HG03064 (cell line): ENCODE results near the gene SETD4.

ENCODE experiments used
- ATAC-seq: cut with Tn5 transposase; IDR thresholded peaks from one replicate; pipeline ENCODE4 v1.9.1; 2021; ENCODE audit warnings: low read depth; ENCODE audit not compliant: unreplicated experiment

SETD4 gene

GRCh38 chr21:36048357-36048756, 12.0 kb downstream of the SETD4 start:
- ATAC-seq = no peak

GRCh38 chr21:36047139-36047538, 13.2 kb downstream of the SETD4 start:
- no peak for ATAC-seq

- no peak for ATAC-seq
Measured at GRCh38 chr21:36045993-36046392, 14.3 kb downstream of the SETD4 start.

GRCh38 chr21:36044056-36044455, 16.3 kb downstream of the SETD4 start:
- ATAC-seq = no peak

GRCh38 chr21:36041910-36042309, 18.4 kb downstream of the SETD4 start:
- no peak for ATAC-seq

DNA sequence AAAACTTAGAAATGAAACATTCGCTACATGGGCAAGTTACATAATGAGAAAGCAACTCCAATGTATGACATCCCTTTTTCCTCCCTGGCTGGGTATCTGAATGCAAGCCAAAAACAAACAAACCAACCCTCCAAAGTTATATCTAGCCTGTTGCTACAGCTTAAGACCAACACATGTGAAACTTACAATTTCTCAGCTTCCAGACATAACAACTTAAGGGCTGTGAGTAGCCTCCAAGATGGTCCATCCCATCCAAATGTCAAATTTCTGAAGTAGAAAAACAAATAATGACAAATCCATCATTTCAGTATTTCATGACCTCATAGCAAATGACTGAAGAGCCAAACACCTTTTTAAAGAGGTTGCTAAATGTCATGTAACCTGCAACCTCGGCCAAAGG, 19.9 kb downstream of the SETD4 start:
- ATAC-seq = no peak

DNA sequence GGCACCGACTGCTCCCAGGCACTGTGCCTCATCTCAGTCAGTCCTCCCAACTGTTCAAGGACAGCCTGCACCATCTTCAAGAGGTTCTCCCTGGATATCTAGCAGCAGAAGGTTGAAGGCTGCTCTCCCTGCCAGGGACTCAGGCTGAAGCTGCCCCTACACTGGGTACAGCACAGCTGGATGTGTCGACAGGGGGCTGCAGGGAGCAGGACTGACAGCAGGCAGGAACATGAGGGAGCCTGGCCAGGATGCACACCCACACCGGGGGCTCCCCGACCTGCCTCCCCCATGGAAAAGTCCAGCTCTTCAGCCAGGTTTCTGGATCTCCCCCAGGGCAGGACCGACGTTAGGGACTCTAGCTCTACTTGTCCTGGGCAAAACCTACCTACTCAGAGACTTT, 20.5 kb downstream of the SETD4 start:
- ATAC-seq = no peak

DNA sequence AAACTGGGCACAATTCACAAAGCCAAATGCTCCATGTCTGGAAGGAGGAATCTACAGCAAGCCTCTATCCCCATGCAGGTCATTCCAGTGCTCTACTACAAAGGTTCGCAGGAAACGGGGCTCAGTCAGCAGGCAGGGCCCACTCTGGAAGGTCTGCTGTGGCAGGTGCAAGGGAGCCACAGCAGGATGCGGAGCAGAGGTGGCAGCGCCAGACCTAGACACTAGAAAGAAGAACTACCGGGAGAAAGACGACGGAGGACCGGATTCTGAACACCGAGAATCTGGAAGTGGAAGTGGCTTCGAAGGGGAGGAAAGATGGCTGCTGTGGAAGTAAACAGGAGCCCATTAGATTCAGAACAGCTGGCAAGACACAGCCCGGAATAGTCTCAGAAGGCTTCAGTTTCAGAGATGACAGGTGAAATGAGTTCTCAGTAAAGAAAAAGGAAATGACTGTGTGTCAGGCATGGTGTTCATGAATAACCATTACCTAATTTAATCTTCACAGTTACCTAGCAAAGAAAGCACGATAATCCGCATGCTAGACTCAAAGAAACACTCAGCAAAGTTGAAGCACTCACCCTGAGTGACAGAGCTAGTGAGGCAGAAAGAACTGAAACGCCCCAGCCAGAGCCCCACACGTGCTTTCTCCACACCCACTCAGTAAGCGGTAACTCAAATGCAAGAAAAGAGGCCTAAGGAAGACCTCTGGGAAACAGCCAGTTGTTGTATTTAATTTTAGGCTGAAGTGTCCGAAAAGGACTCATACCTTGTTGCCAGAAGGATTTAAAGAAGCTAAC, 21.4 kb downstream of the SETD4 start:
- ATAC-seq = no peak

DNA sequence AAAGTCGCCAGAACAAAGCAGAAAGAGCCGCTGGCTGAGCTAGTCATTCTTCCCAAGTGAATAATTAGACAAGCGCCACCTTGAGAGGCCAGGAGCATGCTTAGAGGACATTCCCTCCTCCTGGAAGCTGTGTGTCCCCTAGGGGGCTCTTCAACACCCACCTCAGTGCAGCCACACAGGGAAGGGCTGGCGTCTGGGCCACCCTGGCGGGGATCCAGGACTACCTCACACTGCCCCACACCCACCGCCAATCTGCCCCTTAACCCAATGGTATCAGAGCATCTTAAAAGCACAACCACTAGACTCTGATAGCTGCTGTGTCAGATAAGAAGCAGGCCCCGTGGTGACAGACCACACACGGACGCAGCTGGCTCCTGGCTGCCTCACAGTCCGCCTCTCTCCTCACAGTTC, 24.9 kb downstream of the SETD4 start:
- ATAC-seq = no peak

- no peak for ATAC-seq
Measured at GRCh38 chr21:36034211-36034913, 26.0 kb downstream of the SETD4 start.

DNA sequence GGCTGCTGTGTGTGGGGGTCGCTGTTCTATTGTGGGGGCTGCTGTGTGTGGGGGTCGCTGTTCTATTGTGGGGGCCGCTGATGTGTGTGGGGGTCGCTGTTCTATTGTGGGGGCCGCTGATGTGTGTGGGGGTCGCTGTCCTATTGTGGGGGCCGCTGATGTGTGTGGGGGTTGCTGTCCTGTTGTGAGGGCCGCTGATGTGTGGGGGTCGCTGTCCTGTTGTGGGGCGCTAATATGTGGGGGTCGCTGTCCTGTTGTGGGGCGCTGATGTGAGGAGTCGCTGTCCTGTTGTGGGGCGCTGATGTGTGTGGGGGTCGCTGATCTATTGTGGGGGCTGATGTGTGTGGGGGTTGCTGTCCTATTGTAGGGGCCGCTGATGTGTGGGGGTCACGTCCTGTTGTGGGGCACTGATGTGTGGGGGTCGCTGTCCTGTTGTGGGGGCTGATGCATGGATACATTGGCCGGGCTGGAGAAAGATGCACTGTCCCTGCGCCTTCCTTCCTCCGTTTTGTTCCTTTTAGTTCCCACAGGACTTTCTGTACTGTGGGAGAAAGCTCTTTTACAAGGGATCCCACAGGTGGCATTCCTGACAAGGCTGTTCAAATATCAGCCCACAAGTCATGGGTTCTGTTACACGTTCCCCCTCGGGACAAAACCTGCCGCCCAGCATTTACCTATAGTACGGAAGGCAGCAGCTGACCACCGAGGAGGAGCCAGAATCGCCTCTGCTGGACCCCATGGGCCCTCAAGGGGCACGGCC, 27.5 kb downstream of the SETD4 start:
- no peak for ATAC-seq

DNA sequence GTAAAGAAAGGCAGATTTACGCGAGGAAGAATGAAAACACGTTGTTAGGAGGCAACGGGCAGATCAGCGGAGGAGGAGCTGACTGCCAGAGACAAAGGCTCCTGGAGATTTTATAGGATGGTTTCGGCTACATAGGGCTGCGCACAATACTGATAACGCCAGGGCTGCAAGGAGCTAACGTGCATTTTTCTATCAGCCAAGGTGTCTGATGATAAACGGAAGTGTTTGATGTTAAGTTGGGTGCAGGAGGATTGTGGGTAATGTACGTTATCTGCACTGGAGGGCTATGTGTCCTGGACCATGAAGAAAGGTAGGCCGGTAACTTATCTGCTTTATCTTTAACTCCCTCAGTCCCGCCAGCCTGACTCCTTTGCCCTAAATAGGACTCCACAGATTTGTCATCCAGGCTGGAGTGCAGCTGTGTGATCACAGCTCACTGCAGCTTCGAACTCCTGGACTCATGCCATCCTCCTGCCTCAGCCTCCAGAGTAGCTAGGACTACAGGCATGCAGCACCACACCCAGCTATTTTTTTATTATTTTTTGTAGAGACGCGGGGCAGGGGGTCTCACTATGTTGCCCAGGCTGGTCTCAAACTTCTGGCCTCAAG, 29.6 kb downstream of the SETD4 start:
- no peak for ATAC-seq

DNA sequence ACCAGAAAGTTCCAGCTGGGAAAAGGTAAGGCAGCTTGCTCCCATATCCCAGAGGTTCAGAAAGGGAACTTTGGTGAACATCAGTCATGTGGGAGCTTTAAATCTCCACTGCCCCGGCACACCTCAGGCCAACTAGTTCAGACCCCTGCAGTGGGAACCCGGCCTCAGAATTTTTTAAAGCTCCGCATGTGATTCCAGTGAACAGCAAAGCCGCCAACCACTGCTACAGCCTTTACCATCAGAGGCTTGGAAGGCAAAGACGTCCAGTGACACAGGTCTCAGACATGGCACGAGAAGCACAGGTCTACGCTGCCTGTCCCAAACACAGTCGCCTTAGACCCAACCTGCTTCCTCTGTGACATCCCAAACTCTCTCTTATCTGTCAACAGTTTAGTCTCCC, 31.0 kb downstream of the SETD4 start:
- ATAC-seq = no peak

- ATAC-seq = no peak
Measured at GRCh38 chr21:36028127-36029069, 31.9 kb downstream of the SETD4 start.

GRCh38 chr21:36027347-36027746, 33.0 kb downstream of the SETD4 start:
- no peak for ATAC-seq

DNA sequence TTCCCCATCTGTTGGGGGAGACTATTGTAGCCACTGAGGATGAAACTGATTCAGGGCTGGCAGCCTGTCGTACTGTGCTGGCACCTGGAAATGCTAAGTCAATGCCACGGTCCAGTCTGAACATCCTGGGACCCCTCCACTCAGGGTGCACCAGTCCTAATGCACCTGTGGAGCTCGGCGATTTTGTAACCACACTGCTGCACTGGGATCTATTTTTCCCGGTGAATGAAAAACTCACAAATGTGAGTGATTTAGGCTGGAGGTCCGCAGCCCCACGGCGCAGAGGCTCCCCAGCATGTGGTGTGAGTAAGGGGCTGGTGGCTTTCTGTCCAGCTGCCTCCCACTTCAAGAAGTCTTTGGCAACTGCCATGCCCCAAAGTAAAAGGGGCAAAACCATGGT, 35.5 kb downstream of the SETD4 start:
- ATAC-seq = no peak

GRCh38 chr21:36023092-36023480, 37.2 kb downstream of the SETD4 start:
- ATAC-seq = no peak

GRCh38 chr21:36022427-36023091, 37.8 kb downstream of the SETD4 start:
- no peak for ATAC-seq

DNA sequence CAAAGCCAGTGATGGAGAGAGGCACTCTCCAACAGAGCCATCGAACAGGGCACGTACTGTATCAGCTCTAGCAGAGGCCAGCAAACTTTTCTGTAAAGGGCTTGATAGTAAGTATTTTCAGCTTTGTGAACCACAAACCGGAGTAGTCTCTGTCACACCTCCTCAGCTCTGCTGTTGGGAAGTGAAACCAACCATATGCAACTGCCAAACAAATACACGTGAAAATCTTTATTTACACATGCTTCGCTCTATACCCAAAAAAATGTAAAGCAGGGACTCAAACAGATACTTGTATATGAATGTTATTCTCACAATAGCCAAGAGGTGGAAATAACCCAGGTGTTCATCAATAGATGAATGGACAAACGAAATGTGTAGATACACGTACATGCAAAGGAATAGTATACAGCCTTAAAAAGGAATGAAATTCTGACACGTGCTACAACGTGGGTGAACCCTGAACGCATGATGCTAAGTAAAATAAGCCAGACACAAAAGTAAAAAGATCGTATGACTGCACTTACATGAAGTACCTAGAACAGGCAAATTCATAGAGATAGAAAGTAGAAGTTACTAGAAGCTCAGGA, 39.0 kb downstream of the SETD4 start:
- no peak for ATAC-seq
